Body of pancreas (tissue), 4 donors: ENCODE results near the gene IGSF11.

ENCODE experiments used
- POLR2A ChIP-seq, 3 donors: fragments of 450-650 bp; IDR thresholded peaks; one replicate each; pipeline ENCODE4 v1.6.1; 2016; ENCODE audit warnings: antibody characterized with exemption in 3 of 3, mild to moderate bottlenecking in 2 of 3
- TF ChIP-seq, protein P1 (sequence below), 7 experiments: fragments of 450-650 bp in 4 of 7; fragments of 200-600 bp in 3 of 7; sonication (generic) in 3 of 7; IDR thresholded peaks; one replicate each; pipeline ENCODE4 v1.5.1; 2016 to 2019; ENCODE audit warnings: antibody characterized with exemption in 7 of 7

DNA sequence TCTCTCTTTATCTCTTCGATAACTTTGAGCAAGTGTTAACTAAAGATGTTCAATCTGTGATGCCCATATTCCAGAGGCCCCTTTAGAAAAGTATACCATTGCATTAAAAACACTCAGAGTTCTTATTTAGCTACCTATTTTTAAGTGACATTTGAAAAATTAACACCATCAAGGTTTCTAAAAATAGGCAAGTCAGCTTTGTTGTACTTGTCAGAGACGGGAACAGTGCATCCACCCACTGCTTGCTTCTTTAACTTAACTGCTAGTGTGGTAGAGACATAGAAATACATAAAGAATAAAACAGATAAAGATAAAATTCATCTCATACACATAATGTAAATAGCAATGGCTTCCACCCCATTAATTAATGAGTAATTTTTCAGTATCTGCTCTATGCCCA lies 66.0 kb downstream of the IGSF11 start:
- TF ChIP-seq, protein P1, sequence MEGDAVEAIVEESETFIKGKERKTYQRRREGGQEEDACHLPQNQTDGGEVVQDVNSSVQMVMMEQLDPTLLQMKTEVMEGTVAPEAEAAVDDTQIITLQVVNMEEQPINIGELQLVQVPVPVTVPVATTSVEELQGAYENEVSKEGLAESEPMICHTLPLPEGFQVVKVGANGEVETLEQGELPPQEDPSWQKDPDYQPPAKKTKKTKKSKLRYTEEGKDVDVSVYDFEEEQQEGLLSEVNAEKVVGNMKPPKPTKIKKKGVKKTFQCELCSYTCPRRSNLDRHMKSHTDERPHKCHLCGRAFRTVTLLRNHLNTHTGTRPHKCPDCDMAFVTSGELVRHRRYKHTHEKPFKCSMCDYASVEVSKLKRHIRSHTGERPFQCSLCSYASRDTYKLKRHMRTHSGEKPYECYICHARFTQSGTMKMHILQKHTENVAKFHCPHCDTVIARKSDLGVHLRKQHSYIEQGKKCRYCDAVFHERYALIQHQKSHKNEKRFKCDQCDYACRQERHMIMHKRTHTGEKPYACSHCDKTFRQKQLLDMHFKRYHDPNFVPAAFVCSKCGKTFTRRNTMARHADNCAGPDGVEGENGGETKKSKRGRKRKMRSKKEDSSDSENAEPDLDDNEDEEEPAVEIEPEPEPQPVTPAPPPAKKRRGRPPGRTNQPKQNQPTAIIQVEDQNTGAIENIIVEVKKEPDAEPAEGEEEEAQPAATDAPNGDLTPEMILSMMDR (IDR thresholded peaks at IDR 0.05) = no peak
- TF ChIP-seq POLR2A (IDR thresholded peaks at IDR 0.05) = no peak
